HEK293 (cell line): ENCODE data around the gene CACNA2D3.

Experiments
- ZBTB11 ChIP-seq: fragments of 450-650 bp; formaldehyde crosslinking; conservative IDR thresholded peaks from 2 replicates; pipeline ENCODE4 v1.5.1; 2016; ENCODE audit warnings: low read depth, missing biosample characterization, missing genetic modification characterization
- ZBTB21 ChIP-seq: fragments of 450-650 bp; formaldehyde crosslinking; IDR thresholded peaks from 2 replicates; pipeline ENCODE4 v1.5.1; 2017; ENCODE audit warnings: missing biosample characterization, missing genetic modification characterization
- TF ChIP-seq, protein P1 (sequence below): fragments of 450-650 bp; formaldehyde crosslinking; IDR thresholded peaks from 2 replicates; pipeline ENCODE4 v1.5.1; 2017; ENCODE audit warnings: missing biosample characterization, mild to moderate bottlenecking, missing genetic modification characterization, moderate library complexity

GRCh38 chr3:54654776-54655175 lies 532.4 kb downstream of the CACNA2D3 start:
- TF ChIP-seq, protein P1, sequence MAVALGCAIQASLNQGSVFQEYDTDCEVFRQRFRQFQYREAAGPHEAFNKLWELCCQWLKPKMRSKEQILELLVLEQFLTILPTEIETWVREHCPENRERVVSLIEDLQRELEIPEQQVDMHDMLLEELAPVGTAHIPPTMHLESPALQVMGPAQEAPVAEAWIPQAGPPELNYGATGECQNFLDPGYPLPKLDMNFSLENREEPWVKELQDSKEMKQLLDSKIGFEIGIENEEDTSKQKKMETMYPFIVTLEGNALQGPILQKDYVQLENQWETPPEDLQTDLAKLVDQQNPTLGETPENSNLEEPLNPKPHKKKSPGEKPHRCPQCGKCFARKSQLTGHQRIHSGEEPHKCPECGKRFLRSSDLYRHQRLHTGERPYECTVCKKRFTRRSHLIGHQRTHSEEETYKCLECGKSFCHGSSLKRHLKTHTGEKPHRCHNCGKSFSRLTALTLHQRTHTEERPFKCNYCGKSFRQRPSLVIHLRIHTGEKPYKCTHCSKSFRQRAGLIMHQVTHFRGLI (tag by site-specific recombination) = no peak
- no peak for TF ChIP-seq ZBTB11 (tag by site-specific recombination)
- TF ChIP-seq ZBTB21 (tag by site-specific recombination) = no peak
